KMS-11 (cell line): Measurements from ENCODE around the gene SCNN1A.

ENCODE experiments used
- H2AFZ ChIP-seq: fragments of 200-600 bp; sonication (generic); 2 replicates; pipeline ENCODE4 v1.6.1; 2016; ENCODE audit warnings: antibody characterized with exemption, mixed run types, low read depth
- H3K27ac ChIP-seq: fragments of 200-600 bp; sonication (generic); 2 replicates; pipeline ENCODE4 v1.6.1; 2016; ENCODE audit warnings: mild to moderate bottlenecking, mixed run types
- H3K27me3 ChIP-seq: fragments of 200-600 bp; sonication (generic); 2 replicates; pipeline ENCODE4 v1.6.1; 2017; ENCODE audit warnings: mild to moderate bottlenecking, low read depth, mixed run types, moderate library complexity; ENCODE audit not compliant: insufficient read depth
- H3K36me3 ChIP-seq: fragments of 200-600 bp; sonication (generic); 2 replicates; pipeline ENCODE4 v1.6.1; 2017; ENCODE audit warnings: mild to moderate bottlenecking, mixed run types; ENCODE audit not compliant: insufficient read depth
- H3K4me1 ChIP-seq: fragments of 200-600 bp; sonication (generic); 2 replicates; pipeline ENCODE4 v1.6.1; 2016; ENCODE audit warnings: mild to moderate bottlenecking, low read depth, mixed run types; ENCODE audit not compliant: poor library complexity, severe bottlenecking
- H3K4me2 ChIP-seq: fragments of 200-600 bp; sonication (generic); 2 replicates; pipeline ENCODE4 v1.7.0; 2016; ENCODE audit warnings: mild to moderate bottlenecking, mixed run types
- H3K4me3 ChIP-seq: fragments of 200-600 bp; sonication (generic); IDR thresholded peaks from 2 replicates; pipeline ENCODE4 v1.6.1; 2017; ENCODE audit warnings: low read depth, low read length, mixed read lengths; ENCODE audit not compliant: insufficient read depth
- H3K79me2 ChIP-seq: fragments of 200-600 bp; sonication (generic); 2 replicates; pipeline ENCODE4 v1.6.1; 2016; ENCODE audit warnings: low read depth, mixed run types; ENCODE audit not compliant: insufficient read depth
- H3K9ac ChIP-seq: fragments of 200-600 bp; sonication (generic); 2 replicates; pipeline ENCODE4 v1.6.1; 2016; ENCODE audit warnings: mild to moderate bottlenecking, mixed run types
- H4K20me1 ChIP-seq: fragments of 200-600 bp; sonication (generic); 2 replicates; pipeline ENCODE4 v1.6.1; 2016; ENCODE audit warnings: mild to moderate bottlenecking, mixed run types; ENCODE audit not compliant: insufficient read depth
- TF ChIP-seq, protein P1 (sequence below): fragments of 200-600 bp; sonication (generic); conservative IDR thresholded peaks from 2 replicates; pipeline ENCODE4 v1.6.1; 2017; ENCODE audit warnings: low read depth, mild to moderate bottlenecking, antibody characterized with exemption, low read length, moderate library complexity, mixed read lengths

Gene SCNN1A

DNA sequence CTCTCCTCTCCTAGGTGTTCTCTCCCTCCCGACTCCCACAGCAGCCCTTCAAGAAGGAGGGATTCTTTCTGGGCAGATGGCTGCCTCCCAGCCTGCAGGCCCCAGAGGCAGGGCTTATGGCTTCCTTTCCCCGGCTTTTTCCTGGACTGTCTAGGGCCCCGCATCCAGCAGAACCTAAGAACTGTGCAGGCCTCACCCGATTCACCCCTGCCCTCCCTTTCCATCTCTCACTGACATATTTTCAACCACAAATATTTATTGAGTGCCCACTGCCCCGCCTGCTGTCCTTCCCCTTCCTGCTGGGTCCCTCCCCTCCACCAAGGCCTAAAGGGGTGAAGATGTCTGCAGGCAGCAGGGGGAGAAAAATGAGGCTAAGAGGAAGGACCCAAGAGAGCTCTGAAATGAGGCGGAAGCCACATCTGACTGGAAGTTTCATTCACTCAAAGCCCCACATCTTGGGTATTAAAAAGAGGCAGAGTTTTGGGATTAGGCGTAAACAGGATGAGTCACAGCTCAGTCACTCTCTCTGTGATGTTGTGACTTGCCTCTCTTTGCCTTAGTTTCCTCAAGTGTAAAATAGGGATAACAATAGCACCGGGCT lies 2.9 kb downstream of the SCNN1A start:
- no peak overlapping the region for H3K4me3 ChIP-seq
- no peak overlapping the region for H3K9ac ChIP-seq
- TF ChIP-seq, protein P1, sequence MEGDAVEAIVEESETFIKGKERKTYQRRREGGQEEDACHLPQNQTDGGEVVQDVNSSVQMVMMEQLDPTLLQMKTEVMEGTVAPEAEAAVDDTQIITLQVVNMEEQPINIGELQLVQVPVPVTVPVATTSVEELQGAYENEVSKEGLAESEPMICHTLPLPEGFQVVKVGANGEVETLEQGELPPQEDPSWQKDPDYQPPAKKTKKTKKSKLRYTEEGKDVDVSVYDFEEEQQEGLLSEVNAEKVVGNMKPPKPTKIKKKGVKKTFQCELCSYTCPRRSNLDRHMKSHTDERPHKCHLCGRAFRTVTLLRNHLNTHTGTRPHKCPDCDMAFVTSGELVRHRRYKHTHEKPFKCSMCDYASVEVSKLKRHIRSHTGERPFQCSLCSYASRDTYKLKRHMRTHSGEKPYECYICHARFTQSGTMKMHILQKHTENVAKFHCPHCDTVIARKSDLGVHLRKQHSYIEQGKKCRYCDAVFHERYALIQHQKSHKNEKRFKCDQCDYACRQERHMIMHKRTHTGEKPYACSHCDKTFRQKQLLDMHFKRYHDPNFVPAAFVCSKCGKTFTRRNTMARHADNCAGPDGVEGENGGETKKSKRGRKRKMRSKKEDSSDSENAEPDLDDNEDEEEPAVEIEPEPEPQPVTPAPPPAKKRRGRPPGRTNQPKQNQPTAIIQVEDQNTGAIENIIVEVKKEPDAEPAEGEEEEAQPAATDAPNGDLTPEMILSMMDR, result no peak
- no peaks in the 10 kb centered on the region for H3K36me3 ChIP-seq
- H3K4me1 ChIP-seq, result peaks cover 6% of the 10 kb centered on the region
- no peaks in the 10 kb centered on the region for H3K79me2 ChIP-seq
- no peaks in the 10 kb centered on the region for H4K20me1 ChIP-seq
- no peak overlapping the region for H3K27ac ChIP-seq
- H3K4me2 ChIP-seq, result no peak overlapping the region
- H2AFZ ChIP-seq, result no peak overlapping the region
- H3K27me3 ChIP-seq, result no peaks in the 10 kb centered on the region

DNA sequence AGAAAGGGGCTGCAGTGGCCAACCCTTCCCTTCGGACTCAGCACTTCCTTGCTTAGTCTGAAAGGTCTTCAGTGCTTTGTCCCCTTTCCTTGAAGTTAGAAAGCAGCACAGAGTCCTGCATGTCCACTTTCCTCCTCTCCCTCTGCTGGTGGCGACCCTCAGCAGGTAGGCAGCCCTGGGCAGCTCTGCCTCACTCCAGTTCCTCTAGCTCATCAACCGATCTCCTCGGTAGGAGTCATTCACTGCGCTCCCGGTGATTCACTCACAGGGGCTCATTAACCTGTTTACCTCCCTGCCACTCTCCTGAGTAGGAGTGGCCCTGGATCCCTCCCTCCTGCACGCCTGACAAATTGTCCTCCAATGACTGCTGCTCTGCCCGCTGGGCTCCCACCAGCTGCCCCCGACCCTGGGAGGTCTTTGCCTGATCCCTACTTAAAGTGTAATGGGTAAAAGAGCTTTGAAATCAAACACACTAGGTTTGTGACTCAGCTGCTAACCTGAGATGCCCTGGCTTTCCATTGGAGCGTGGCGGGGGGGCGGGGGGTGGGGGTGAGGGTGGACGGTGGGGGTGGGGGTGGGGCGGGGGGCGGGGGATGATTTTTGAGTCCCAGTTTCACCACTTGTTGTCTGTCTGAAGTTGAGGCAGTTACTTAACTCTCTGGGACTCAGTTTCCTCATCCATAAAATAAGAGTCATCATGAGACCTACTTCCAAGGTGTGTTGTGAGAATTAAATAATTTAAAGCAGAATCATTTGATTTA lies 4.2 kb downstream of the SCNN1A start:
- TF ChIP-seq, protein P1, result no peak
- no peaks in the 10 kb centered on the region for H3K79me2 ChIP-seq
- H2AFZ ChIP-seq, result no peak overlapping the region
- no peak overlapping the region for H3K9ac ChIP-seq
- no peaks in the 10 kb centered on the region for H3K36me3 ChIP-seq
- no peaks in the 10 kb centered on the region for H3K27me3 ChIP-seq
- H3K4me3 ChIP-seq, result no peak overlapping the region
- H3K27ac ChIP-seq, result no peak overlapping the region
- H4K20me1 ChIP-seq, result no peaks in the 10 kb centered on the region
- H3K4me2 ChIP-seq, result no peak overlapping the region
- H3K4me1 ChIP-seq, result peaks cover 6% of the 10 kb centered on the region

GRCh38 chr12:6370576-6370935 lies 4.8 kb downstream of the SCNN1A start:
- no peak overlapping the region for H3K27ac ChIP-seq
- H3K4me3 ChIP-seq, result no peak overlapping the region
- TF ChIP-seq, protein P1, result no peak
- H3K27me3 ChIP-seq, result no peaks in the 10 kb centered on the region
- H3K9ac ChIP-seq, result no peak overlapping the region
- peaks cover 6% of the 10 kb centered on the region for H3K4me1 ChIP-seq
- H3K36me3 ChIP-seq, result no peaks in the 10 kb centered on the region
- no peaks in the 10 kb centered on the region for H4K20me1 ChIP-seq
- H3K4me2 ChIP-seq, result no peak overlapping the region
- no peaks in the 10 kb centered on the region for H3K79me2 ChIP-seq
- no peak overlapping the region for H2AFZ ChIP-seq

DNA sequence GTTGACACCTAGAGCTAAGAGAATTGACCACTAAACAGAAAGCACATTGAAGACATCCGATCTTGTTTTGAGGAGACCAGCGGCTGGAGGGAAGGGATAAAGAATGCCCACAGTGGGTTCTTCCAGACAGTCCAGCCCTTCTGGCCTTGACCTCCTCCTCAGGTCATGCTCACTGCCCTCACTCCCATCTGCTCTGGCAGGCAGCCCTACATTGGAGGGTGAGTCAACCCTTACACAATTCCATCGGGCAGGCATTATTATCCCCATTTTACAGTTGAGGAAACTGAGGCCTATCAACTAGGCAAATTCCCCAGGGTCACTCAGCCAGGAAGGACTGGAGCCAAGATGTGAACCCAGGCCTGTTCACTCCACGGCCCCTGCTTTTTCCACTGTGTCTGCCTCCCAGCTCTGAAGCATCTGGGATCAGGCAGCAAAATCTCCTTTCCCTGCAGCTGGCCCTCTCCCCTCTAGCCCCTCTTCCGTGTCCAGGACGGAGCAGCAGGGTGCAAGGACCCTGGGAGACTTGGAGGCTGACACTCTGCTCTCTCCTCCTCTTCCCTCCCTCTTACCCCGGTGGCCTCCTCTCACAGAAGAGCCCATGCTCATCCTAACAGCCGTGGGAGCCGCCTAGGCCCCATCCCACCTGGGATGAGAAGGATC lies 5.3 kb downstream of the SCNN1A start:
- no peak overlapping the region for H3K4me3 ChIP-seq
- peaks cover 6% of the 10 kb centered on the region for H3K4me1 ChIP-seq
- H4K20me1 ChIP-seq, result no peaks in the 10 kb centered on the region
- H3K79me2 ChIP-seq, result no peaks in the 10 kb centered on the region
- no peaks in the 10 kb centered on the region for H3K27me3 ChIP-seq
- no peak overlapping the region for H3K27ac ChIP-seq
- H3K9ac ChIP-seq, result no peak overlapping the region
- no peak overlapping the region for H2AFZ ChIP-seq
- TF ChIP-seq, protein P1, result no peak
- H3K36me3 ChIP-seq, result no peaks in the 10 kb centered on the region
- no peak overlapping the region for H3K4me2 ChIP-seq
